ENCODE data around the gene CSAG2. TPM values are rescaled to one million over a fixed set of nuclear protein-coding genes. Genes with fewer than 3 reads are reported as not detected.
A peak's percentile ranks its signal among the peaks of the same experiment; 100 is the strongest.
"Not testable (repeated sequence)": the region's sequence is repeated elsewhere in the genome, so short reads cannot be mapped to it uniquely, and the experiment has no call there.

Gene CSAG2, protein sequence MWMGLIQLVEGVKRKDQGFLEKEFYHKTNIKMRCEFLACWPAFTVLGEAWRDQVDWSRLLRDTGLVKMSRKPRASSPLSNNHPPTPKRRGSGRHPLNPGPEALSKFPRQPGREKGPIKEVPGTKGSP
- total RNA-seq: not detected
- long read RNA-seq: 0 reads

DNA sequence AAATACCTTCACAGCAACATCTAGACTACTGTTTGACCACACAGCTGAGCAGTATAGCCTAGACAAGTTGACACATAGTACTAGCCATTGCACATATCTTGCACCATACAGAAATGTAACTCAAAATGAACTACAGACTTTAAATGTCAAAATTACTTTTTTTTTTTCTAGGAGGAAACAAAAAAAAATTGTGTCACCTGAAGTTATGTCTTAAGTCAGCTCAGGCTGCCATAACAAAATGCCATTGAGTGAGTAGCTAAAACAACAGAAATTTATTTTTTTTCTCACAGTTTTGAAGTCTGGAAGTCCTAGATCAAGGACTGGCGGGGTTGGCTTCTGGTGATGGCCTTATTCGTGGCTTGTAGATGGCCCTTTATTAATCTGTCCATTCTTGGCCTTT, at the start of gene CSAG2:
TSS of gene CSAG2 (minus strand) at position 101 of the 400 bp plus-strand sequence. CDS start 161 bp downstream, outside the sequence.
- intact Hi-C loops (cut with DNase I); DNase-seq (ENCODE audit: low spot score): not testable (repeated sequence)

DNA sequence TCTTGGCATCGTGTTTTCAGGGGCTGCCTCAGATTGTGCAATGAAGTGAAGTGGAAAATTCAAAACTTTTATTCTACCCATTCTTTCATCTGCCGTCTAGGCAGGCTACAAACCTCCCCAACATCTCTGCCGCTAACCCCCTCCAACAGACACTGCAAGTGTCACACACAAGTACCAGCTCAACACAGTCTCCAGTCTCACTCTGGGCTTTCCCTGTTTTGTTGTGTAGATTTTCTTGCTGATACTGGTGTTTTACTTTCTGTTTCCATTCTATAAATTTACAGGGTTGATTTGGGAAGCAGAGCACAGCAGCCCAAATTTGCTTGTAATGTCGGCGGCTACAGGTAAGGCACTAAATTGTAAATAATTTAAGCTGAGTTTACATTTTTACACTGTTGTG, 45.8 kb upstream of the CSAG2 start:
- DNase-seq (ENCODE audit: low spot score); intact Hi-C loops (cut with DNase I): not testable (repeated sequence)

DNA sequence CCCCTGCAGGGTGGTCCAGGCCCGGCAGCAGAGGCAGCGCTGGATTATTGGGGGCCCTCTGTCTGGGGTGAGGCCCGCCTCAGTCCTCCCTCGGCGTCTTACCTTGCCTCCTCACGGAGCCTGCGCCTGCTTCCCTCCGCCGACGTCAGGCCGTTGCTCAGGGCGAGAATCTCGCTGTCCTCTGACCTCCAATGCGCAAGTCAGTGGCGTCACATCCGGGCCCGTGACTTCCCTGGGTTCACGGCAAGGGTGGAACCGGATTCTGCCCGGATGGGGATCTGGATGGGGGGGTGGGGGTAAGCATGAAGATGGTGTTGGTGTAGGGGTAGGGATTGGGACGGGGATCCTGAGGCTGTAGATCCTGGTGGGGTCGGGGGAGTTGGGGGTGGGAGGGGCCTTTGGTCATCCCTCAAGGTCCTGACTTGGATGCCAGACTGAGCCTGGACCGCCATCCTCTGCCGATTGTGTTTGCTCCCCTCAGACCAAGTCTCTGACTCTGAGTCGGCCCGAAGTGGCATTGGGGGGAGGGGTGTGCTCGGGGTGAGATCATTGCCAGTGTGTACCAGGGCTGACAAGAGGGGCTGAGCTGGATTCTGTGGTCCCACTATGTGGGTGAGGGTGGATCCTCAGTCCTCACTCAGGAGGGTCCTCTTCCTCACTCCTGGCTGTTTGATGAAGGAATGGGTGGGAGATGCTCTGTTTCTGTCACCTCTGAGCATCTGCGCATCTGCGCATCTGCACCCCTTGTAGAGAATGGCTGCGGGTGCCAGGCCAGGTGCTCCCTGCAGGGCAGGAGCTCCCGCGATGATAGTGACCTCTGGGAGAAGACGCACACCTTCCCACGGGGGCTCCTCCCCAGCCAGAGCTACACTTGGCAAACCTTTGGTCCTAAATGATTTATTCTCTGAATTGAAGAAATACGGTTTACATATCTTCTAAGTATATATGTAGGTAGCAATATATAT, 44.9 kb upstream of the CSAG2 start, which contains the start of gene MAGEA2:
TSS of gene MAGEA2 (minus strand) at position 157 of the 965 bp plus-strand sequence. CDS start 2,479 bp downstream, outside the sequence.
- intact Hi-C loops (cut with DNase I); DNase-seq (ENCODE audit: low spot score): not testable (repeated sequence)

DNA sequence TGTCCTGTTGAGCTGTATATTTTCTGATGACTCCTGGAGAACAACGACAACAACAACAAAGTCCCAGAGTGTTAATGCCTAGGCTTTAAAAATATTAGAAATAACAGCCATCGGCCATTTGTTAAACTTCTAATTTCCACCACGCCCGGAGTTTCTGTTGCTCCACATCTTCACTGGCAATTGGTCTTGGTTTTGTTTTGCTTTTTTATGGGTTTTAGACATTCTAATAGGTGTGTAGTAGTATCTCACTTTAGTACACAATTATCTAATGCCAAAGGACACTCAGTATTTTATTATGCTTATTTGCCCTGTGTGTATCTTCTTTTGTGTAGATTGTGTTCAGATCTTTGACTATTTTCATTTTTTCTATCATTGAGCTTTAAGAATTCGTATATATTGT, 29.5 kb upstream of the CSAG2 start:
- intact Hi-C loops (cut with DNase I): no loop called here
- DNase-seq (ENCODE audit: low spot score): no peak

DNA sequence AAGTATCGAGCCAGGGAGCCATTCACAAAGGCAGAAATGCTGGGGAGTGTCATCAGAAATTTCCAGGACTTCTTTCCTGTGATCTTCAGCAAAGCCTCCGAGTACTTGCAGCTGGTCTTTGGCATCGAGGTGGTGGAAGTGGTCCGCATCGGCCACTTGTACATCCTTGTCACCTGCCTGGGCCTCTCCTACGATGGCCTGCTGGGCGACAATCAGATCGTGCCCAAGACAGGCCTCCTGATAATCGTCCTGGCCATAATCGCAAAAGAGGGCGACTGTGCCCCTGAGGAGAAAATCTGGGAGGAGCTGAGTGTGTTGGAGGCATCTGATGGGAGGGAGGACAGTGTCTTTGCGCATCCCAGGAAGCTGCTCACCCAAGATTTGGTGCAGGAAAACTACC, 27.5 kb upstream of the CSAG2 start:
- DNase-seq (ENCODE audit: low spot score); intact Hi-C loops (cut with DNase I): not testable (repeated sequence)

DNA sequence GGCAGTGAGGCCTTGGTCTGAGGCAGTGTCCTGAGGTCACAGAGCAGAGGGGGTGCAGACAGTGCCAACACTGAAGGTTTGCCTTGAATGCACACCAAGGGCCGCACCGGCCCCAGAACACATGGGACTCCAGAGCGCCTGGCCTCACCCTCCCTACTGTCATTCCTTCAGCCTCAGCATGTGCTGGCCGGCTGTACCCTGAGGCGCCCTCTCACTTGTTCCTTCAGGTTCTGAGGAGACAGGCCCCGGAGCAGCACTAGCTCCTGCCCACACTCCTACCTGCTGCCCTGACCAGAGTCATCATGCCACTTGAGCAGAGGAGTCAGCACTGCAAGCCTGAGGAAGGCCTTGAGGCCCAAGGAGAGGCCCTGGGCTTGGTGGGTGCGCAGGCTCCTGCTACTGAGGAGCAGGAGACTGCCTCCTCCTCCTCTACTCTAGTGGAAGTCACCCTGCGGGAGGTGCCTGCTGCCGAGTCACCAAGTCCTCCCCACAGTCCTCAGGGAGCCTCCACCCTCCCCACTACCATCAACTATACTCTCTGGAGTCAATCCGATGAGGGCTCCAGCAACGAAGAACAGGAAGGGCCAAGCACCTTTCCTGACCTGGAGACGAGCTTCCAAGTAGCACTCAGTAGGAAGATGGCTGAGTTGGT, 26.9 kb upstream of the CSAG2 start:
- DNase-seq (ENCODE audit: low spot score): no peak
- intact Hi-C loops (cut with DNase I): no loop called here

DNA sequence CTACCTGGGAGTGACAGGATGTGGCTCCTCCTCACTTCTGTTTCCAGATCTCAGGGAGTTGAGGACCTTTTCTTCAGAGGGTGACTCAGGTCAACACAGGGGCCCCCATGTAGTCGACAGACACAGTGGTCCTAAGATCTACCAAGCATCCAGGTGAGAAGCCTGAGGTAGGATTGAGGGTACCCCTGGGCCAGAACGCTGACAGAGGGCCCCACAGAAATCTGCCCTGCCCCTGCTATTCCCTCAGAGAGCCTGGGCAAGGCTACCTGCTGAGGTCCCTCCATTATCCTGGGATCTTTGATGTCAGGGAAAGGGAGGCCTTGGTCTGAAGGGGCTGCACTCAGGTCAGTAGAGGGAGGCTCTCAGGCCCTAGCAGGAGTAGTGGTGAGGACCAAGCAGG, 26.0 kb upstream of the CSAG2 start:
- DNase-seq (ENCODE audit: low spot score): no peak
- intact Hi-C loops (cut with DNase I): no loop called here

DNA sequence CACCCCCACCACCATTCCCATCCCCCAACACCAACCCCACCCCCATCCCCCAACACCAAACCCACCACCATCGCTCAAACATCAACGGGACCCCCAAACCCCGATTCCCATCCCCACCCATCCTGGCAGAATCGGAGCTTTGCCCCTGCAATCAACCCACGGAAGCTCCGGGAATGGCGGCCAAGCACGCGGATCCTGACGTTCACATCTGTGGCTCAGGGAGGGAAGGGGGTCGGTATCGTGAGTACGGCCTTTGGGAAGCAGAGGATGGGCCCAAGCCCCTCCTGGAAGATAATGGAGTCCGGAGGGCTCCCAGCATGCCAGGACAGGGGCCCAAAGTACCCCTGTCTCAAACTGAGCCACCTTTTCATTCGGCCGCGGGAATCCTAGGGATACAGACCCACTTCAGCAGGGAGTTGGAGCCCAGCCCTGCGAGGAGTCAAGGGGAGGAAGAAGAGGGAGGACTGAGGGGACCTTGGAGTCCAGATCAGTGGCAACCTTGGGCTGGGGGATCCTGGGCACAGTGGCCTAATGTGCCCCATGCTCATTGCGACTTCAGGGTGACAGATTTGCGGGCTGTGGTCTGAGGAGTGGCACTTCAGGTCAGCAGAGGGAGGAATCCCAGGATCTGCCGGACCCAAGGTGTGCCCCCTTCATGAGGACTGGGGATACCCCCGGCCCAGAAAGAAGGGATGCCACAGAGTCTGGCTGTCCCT, 25.2 kb upstream of the CSAG2 start:
- intact Hi-C loops (cut with DNase I); DNase-seq (ENCODE audit: low spot score): not testable (repeated sequence)

DNA sequence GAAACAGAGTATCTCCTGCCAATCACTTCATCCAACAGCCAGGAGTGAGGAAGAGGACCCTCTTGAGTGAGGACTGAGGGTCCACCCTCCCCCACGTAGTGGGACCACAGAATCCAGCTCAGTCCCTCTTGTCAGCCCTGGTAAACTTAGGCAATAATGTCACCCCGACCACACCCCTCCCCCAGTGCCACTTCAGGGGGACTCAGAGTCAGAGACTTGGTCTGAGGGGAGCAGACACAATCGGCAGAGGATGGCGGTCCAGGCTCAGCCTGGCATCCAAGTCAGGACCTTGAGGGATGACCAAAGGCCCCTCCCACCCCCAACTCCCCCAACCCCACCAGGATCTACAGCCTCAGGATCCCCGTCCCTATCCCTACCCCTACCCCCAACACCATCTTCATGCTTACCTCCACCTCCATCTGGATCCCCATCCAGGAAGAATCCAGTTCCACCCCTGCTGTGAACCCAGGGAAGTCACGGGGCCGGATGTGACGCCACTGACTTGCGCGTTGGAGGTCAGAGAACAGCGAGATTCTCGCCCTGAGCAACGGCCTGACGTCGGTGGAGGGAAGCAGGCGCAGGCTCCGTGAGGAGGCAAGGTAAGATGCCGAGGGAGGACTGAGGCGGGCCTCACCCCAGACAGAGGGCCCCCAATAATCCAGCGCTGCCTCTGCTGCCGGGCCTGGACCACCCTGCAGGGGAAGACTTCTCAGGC, 24.3 kb upstream of the CSAG2 start, which contains the start of the genes CSAG1 and MAGEA12:
TSS of gene CSAG1 (minus strand) at position 461 of the 715 bp plus-strand sequence. CDS start 1,261 bp downstream, outside the sequence.
TSS of gene MAGEA12 (plus strand) at position 497 of the 715 bp plus-strand sequence. CDS start 2,405 bp downstream, outside the sequence.
- DNase-seq (ENCODE audit: low spot score): no peak
- intact Hi-C loops (cut with DNase I): no loop called here

DNA sequence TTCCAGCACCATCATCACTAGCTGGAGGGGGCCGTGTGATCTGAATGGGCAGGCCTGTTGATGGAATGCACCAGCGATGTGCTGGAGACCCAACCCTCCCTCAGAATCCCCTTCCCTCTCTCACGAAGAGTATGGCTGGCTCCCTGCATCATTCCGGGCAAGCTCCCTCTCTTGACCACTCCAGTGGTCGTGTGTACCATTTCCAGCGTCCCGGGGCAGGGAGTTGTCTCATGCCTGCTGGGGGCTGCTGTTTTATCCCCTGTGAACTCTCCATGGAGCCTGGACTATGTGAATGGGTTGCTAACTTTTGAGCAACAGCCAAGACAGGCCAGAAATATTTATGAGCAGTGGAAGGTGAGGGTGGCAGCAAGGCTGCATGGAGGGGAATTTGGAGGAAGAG, 16.3 kb upstream of the CSAG2 start:
- DNase-seq (ENCODE audit: low spot score): no peak
- intact Hi-C loops (cut with DNase I): no loop called here

DNA sequence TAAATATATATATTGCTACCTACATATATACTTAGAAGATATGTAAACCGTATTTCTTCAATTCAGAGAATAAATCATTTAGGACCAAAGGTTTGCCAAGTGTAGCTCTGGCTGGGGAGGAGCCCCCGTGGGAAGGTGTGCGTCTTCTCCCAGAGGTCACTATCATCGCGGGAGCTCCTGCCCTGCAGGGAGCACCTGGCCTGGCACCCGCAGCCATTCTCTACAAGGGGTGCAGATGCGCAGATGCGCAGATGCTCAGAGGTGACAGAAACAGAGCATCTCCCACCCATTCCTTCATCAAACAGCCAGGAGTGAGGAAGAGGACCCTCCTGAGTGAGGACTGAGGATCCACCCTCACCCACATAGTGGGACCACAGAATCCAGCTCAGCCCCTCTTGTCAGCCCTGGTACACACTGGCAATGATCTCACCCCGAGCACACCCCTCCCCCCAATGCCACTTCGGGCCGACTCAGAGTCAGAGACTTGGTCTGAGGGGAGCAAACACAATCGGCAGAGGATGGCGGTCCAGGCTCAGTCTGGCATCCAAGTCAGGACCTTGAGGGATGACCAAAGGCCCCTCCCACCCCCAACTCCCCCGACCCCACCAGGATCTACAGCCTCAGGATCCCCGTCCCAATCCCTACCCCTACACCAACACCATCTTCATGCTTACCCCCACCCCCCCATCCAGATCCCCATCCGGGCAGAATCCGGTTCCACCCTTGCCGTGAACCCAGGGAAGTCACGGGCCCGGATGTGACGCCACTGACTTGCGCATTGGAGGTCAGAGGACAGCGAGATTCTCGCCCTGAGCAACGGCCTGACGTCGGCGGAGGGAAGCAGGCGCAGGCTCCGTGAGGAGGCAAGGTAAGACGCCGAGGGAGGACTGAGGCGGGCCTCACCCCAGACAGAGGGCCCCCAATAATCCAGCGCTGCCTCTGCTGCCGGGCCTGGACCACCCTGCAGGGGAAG, 5.0 kb upstream of the CSAG2 start, which contains the start of gene MAGEA2B:
TSS of gene MAGEA2B (plus strand) at position 814 of the 973 bp plus-strand sequence. CDS start 2,479 bp downstream, outside the sequence.
- intact Hi-C loops (cut with DNase I); DNase-seq (ENCODE audit: low spot score): not testable (repeated sequence)

DNA sequence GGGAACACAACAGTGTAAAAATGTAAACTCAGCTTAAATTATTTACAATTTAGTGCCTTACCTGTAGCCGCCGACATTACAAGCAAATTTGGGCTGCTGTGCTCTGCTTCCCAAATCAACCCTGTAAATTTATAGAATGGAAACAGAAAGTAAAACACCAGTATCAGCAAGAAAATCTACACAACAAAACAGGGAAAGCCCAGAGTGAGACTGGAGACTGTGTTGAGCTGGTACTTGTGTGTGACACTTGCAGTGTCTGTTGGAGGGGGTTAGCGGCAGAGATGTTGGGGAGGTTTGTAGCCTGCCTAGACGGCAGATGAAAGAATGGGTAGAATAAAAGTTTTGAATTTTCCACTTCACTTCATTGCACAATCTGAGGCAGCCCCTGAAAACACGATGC, 4.1 kb upstream of the CSAG2 start:
- intact Hi-C loops (cut with DNase I); DNase-seq (ENCODE audit: low spot score): not testable (repeated sequence)

DNA sequence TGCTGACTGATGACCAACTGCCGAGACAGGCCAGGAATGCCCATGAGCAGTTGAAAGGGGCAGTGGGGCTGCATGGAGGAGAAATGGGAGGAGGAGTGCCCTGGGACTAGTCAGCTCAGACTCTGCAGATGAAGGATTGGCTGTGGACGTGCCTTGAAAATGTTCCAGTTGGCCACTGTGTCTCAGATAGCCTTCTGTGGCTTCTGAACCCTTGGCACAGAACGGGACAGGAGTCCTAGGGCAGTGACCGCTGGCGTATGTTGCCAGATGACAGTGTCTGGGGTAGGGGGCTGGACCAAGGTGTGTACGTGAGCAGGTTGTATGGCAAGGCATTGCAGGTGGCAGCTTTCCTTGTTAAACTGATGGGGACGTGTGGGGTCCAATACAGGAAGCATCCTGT, 2.6 kb downstream of the CSAG2 start:
- intact Hi-C loops (cut with DNase I); DNase-seq (ENCODE audit: low spot score): not testable (repeated sequence)

DNA sequence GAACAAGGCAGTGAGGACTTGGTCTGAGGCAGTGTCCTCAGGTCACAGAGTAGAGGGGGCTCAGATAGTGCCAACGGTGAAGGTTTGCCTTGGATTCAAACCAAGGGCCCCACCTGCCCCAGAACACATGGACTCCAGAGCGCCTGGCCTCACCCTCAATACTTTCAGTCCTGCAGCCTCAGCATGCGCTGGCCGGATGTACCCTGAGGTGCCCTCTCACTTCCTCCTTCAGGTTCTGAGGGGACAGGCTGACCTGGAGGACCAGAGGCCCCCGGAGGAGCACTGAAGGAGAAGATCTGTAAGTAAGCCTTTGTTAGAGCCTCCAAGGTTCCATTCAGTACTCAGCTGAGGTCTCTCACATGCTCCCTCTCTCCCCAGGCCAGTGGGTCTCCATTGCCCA, 8.7 kb downstream of the CSAG2 start:
- DNase-seq (ENCODE audit: low spot score): peak; percentile 70
- intact Hi-C loops (cut with DNase I): not testable (repeated sequence)

DNA sequence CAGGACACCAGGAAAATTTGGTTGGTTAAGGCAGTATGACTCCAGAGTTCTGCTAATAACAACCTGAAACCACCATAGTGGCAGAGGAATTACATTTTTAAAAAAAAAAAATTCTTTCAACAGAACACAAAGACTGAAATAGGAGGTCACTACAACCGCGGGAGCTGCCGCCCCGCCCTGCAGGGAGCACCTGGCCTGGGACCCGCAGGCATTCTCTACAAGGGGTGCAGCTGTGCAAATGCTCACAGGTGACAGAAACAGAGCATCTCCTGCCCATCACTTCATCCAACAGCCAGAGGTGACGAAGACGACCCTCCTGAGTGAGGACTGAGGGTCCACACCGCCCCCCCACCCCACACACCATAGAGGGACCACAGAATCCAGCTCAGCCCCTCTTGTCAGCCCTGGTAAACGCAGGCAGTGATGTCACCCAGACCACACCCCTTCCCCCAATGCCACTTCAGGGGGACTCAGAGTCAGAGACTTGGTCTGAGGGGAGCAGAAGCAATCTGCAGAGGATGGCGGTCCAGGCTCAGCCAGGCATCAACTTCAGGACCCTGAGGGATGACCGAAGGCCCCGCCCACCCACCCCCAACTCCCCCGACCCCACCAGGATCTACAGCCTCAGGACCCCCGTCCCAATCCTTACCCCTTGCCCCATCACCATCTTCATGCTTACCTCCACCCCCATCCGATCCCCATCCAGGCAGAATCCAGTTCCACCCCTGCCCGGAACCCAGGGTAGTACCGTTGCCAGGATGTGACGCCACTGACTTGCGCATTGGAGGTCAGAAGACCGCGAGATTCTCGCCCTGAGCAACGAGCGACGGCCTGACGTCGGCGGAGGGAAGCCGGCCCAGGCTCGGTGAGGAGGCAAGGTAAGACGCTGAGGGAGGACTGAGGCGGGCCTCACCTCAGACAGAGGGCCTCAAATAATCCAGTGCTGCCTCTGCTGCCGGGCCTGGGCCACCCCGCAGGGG, 10.8 kb downstream of the CSAG2 start, which contains the start of gene MAGEA3:
TSS of gene MAGEA3 (plus strand) at position 843 of the 980 bp plus-strand sequence. CDS start 2,039 bp downstream, outside the sequence.
- DNase-seq (ENCODE audit: low spot score); intact Hi-C loops (cut with DNase I): not testable (repeated sequence)

DNA sequence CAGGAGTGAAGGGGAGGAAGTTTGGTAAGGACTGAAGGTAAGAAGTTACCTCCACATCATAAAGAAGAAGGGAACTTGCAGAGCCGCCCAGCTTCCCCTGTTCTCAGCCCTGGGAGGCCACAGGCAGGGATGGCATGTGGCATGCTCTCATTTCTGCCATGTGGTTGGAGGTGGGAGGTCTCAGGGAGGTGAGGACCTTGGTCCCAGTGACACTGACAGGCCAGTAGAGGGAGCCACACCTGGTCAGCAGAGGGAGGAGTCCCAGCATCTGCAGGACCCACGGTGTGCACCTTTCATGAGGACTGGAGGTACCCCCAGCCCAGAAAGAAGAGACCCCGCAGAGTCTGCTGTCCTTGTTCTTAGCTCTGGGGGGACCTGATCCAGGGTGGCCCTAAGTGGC, 28.1 kb downstream of the CSAG2 start:
- intact Hi-C loops (cut with DNase I); DNase-seq (ENCODE audit: low spot score): not testable (repeated sequence)

Data from cardiac septum (tissue), 1 donor.